Measurements from ENCODE around the gene PDE7B.

- TF ChIP-seq, protein P1, sequence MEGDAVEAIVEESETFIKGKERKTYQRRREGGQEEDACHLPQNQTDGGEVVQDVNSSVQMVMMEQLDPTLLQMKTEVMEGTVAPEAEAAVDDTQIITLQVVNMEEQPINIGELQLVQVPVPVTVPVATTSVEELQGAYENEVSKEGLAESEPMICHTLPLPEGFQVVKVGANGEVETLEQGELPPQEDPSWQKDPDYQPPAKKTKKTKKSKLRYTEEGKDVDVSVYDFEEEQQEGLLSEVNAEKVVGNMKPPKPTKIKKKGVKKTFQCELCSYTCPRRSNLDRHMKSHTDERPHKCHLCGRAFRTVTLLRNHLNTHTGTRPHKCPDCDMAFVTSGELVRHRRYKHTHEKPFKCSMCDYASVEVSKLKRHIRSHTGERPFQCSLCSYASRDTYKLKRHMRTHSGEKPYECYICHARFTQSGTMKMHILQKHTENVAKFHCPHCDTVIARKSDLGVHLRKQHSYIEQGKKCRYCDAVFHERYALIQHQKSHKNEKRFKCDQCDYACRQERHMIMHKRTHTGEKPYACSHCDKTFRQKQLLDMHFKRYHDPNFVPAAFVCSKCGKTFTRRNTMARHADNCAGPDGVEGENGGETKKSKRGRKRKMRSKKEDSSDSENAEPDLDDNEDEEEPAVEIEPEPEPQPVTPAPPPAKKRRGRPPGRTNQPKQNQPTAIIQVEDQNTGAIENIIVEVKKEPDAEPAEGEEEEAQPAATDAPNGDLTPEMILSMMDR (IDR thresholded peaks at IDR 0.05): no peak
- TF ChIP-seq POLR2AphosphoS5 (IDR thresholded peaks at IDR 0.05) (no peak), POLR2A (IDR thresholded peaks at IDR 0.05; ENCODE audit: low read depth) (no peak)
Measured at GRCh38 chr6:136036071-136036380, 184.5 kb downstream of the PDE7B start.
